ENCODE data around the gene SUPT16H.

Gene SUPT16H

DNA sequence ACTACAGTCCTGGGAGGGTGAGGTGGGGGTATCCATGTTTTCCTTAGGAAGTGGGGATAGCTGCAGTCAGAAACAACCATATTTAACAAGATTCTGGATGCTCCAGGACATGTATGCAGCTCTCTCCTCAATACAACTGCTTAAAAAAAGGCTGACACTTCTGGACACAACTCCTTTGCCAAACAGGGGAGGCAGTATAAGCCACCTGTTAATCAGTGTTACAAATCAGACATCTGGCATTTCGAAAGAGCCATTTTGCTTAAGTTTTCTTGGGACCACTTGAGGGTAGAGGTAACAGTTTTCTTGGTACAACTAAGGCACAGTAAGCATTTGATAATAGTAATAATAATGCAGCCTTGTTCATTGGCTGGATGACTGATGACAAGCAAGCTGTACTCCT lies 56.8 kb downstream of the SUPT16H start:
- TF ChIP-seq, protein P1, sequence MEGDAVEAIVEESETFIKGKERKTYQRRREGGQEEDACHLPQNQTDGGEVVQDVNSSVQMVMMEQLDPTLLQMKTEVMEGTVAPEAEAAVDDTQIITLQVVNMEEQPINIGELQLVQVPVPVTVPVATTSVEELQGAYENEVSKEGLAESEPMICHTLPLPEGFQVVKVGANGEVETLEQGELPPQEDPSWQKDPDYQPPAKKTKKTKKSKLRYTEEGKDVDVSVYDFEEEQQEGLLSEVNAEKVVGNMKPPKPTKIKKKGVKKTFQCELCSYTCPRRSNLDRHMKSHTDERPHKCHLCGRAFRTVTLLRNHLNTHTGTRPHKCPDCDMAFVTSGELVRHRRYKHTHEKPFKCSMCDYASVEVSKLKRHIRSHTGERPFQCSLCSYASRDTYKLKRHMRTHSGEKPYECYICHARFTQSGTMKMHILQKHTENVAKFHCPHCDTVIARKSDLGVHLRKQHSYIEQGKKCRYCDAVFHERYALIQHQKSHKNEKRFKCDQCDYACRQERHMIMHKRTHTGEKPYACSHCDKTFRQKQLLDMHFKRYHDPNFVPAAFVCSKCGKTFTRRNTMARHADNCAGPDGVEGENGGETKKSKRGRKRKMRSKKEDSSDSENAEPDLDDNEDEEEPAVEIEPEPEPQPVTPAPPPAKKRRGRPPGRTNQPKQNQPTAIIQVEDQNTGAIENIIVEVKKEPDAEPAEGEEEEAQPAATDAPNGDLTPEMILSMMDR (IDR thresholded peaks at IDR 0.05): no peak

DNA sequence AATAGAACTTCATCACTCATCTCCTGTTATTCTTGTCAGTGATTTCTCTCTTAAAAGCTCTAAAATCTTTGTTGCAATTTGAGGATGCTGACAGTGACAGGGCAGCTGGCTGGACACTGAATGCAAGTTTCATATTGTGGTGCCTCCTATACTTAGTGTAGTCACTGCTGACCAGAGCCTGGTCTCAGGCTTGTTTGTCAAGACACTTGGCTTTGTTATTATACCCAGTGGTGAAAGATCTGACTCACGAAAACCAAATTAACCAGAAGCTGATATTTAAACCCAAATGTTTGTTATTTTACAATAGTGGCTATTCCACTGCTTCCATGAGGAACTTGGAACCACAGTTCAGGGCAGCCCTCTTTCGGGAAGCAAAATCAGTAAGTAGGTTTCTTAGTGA lies 61.1 kb downstream of the SUPT16H start:
- TF ChIP-seq, protein P1 (IDR thresholded peaks at IDR 0.05): no peak

DNA sequence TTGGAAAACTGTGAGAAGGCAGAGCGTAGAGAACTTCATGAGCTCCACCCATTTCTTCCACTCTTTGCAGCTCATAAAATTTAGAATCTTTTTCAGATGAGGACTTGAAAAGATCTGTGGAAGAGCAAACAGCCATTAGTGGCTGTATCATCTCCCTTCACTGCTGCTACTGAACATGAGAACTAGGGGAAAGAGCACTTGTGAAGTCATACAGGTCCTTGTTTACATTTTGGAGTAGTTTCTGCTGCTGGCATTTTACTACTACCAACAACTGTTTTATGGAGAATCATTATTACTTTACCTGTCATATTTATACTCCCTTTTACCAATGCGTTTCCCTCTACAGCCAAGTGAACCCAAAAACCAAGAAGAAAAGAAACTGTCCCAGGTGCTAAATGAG lies 62.9 kb downstream of the SUPT16H start:
- TF ChIP-seq, protein P1 (IDR thresholded peaks at IDR 0.05): no peak

DNA sequence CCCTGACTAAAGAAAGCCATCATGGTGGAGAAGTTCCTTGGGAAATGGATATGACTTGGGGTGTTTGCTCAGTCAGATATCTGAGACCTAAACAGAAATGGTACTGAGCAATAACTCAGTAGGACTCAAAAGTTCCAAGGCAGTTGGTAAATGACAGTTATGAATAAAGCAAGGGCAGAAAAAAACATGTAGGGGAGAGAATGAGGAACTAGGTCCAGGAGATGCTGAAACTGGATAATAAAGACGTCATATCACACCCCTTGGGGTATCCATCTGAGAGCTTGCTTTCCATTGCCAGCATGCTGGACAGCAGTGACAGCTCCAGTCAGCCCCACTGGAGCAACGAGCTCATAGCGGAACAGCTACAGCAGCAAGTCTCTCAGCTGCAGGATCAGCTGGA lies 66.4 kb downstream of the SUPT16H start:
- TF ChIP-seq, protein P1 (IDR thresholded peaks at IDR 0.05): no peak

DNA sequence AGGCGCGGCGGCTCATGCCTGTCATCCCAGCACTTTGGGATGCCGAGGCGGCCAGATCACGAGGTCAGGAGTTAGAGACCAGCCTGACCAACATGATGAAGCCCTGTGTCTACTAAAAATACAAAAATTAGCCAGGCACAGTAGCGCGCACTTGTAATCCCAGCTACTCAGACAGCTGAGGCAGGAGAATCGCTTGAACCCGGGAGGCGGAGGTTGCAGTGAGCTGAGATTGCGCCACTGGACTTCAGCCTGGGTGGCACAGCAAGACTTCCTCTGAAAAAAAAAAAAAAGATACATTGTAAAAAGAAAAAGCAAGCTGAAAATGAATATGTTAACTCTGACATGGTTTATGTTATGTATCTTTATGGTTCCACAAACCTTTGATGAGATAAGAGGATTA lies 70.3 kb downstream of the SUPT16H start:
- TF ChIP-seq, protein P1 (IDR thresholded peaks at IDR 0.05): no peak

DNA sequence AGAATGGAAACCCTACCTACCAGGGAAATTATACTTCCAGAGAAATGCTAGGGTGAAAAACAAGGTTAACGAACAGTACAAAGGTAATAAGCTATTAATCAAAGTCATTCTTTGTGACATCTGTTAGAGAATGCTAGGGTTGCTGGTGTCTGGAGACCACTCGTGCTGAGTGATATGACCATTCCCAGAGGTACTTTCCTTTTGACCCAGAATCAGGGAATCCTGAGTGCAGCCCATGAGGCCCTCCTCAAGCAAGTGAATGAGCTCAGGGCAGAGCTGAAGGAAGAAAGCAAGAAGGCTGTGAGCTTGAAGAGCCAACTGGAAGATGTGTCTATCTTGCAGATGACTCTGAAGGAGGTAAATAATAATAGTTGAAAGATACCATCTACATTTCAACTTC lies 72.2 kb downstream of the SUPT16H start:
- TF ChIP-seq, protein P1 (IDR thresholded peaks at IDR 0.05): no peak

DNA sequence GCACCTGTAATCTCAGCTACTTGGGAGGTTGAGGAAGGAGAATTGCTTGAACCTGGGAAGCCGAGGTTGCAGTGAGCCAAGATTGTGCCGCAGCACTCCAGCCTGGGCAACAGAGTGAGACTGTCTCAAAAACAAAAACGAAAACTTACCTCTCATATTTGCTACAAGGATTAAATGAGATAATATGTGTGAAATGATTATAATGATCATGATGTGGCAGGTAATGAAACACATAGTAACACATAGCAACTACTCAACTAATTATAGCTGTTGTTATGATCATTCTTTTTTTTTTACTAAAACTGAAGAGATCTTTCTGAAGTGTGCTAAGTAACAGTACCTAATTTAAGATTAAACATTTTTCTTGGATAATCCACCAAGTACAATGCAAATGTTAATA lies 73.9 kb downstream of the SUPT16H start:
- TF ChIP-seq, protein P1 (IDR thresholded peaks at IDR 0.05): no peak

DNA sequence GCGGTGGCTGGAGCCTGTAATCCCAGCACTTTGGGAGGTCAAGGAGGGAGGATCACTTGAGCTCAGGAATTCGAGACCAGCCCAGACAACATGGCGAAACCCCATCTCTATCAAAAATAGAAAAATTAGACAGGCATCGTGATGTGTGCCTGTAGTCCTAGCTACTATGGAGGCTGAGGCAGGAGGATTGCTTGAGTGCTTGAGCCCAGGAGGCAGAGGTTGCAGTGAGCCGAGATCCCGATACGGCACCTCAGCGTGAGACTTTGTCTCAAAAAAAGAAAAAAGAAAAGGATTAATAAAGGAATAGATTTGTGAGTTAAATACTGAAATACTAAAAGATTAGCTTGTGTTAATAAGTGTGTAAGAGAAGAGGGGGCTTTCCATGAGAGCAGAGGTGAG lies 74.6 kb downstream of the SUPT16H start:
- TF ChIP-seq, protein P1 (IDR thresholded peaks at IDR 0.05): no peak

All from LNCAP (cell line).